ENCODE results near the gene MFAP4. TPM values are rescaled to one million over a fixed set of nuclear protein-coding genes. Genes with fewer than 3 reads are reported as not detected.
A peak's percentile ranks its signal among the peaks of the same experiment; 100 is the strongest.

The MFAP4 gene
- total RNA-seq, 1 donor: 3.6 TPM

DNA sequence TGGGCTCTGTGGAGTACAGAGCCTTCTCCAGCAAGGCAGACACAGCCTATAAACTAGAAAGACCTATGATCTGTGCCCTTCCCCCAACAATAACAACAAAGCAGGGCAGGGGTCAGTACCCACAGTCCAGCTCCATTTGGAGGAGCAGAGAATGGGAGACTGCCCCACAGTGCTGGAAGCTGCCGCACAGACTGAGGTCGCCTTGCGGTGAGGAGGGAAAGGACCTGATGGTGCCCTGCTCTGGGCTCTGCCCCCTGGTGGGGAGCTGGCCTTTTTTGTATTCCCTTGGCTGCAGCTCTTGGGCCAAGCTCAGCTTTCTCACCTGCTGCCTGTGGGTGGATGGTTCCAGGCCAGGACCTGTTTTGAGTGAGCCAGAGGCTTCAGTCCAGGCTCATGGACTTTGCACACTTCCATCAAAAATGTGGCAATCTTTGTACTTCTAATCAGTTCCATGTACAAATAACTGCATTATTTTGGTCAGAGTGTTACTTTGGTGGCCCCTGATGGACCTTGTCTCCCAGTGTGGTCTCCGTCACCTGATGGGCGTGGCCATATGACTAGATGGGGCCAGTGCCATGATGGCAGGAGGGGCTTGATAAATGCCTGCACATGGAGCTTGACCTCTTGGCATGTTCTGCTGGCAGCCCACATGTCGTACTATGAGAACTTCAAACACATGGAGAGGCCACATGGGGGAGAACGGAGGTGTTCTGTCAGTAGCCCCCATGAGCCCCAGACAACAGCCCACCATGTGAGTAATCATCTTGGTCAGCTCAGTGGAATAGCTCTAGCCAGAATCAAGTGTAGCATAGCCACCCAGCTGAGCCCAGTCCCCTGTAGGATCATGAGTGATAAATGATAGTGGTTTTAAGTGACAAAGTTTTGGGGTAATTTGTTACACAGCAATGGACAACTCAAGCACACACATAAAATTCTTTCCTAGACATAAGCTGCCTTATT lies 48.7 kb downstream of the MFAP4 start:
- Histone ChIP-seq H3K4me1 (ENCODE audit: insufficient read depth, low read length) (peaks cover 13% of the 10 kb centered on the region), H2AFZ (ENCODE audit: low read length) (no peak overlapping the region), H3K27ac (ENCODE audit: low read depth, low read length) (no peak overlapping the region), H3K4me2 (ENCODE audit: insufficient read depth, low read length) (no peak overlapping the region), H3K9me3 (ENCODE audit: low read depth, low read length) (no peaks in the 10 kb centered on the region), H3K36me3 (ENCODE audit: insufficient read depth, low read length) (peaks cover 23% of the 10 kb centered on the region), H3K79me2 (ENCODE audit: insufficient read depth, low read length) (no peaks in the 10 kb centered on the region), H4K20me1 (ENCODE audit: insufficient read depth, low read length) (no peaks in the 10 kb centered on the region), H3K27me3 (ENCODE audit: insufficient read depth, low read length) (no peaks in the 10 kb centered on the region), H3K4me3 (ENCODE audit: insufficient read depth, low read length) (no peak overlapping the region)
- peak; percentile 95 for DNase-seq (ENCODE audit: insufficient read length, low spot score, missing footprints)
- TF ChIP-seq CTCF (IDR thresholded peaks at IDR 0.05; ENCODE audit: extremely low read depth, low read depth, low read length): peak; percentile 57

DNA sequence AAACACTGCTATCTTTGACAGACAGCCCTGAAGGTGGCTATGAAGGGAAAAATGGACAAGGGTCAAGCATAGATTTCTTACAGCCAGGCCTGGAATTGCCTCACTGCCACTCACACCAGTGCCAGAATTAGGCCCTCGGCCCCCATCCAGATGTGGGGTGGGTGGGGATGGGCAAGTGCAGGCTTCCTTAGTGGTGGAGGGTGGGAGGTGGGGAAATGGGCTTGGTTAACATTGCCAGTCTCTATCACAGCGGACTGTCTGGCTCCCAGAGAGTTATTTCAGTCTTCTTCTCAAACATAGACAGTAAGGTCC lies 49.3 kb downstream of the MFAP4 start:
- Histone ChIP-seq H3K79me2 (ENCODE audit: insufficient read depth, low read length) (no peaks in the 10 kb centered on the region), H2AFZ (ENCODE audit: low read length) (no peak overlapping the region), H3K36me3 (ENCODE audit: insufficient read depth, low read length) (peaks cover 23% of the 10 kb centered on the region), H3K4me1 (ENCODE audit: insufficient read depth, low read length) (peaks cover 13% of the 10 kb centered on the region), H3K27ac (ENCODE audit: low read depth, low read length) (no peak overlapping the region), H3K9me3 (ENCODE audit: low read depth, low read length) (no peaks in the 10 kb centered on the region), H3K27me3 (ENCODE audit: insufficient read depth, low read length) (no peaks in the 10 kb centered on the region), H4K20me1 (ENCODE audit: insufficient read depth, low read length) (no peaks in the 10 kb centered on the region), H3K4me2 (ENCODE audit: insufficient read depth, low read length) (no peak overlapping the region), H3K4me3 (ENCODE audit: insufficient read depth, low read length) (no peak overlapping the region)
- no peak for DNase-seq (ENCODE audit: insufficient read length, low spot score, missing footprints)
- TF ChIP-seq CTCF (IDR thresholded peaks at IDR 0.05; ENCODE audit: extremely low read depth, low read depth, low read length): no peak

- Histone ChIP-seq H3K9me3 (ENCODE audit: low read depth, low read length) (no peaks in the 10 kb centered on the region), H3K4me1 (ENCODE audit: insufficient read depth, low read length) (peaks cover 9% of the 10 kb centered on the region), H3K27me3 (ENCODE audit: insufficient read depth, low read length) (no peaks in the 10 kb centered on the region), H2AFZ (ENCODE audit: low read length) (no peak overlapping the region), H3K36me3 (ENCODE audit: insufficient read depth, low read length) (peaks cover 23% of the 10 kb centered on the region), H4K20me1 (ENCODE audit: insufficient read depth, low read length) (no peaks in the 10 kb centered on the region), H3K79me2 (ENCODE audit: insufficient read depth, low read length) (no peaks in the 10 kb centered on the region), H3K27ac (ENCODE audit: low read depth, low read length) (no peak overlapping the region), H3K4me3 (ENCODE audit: insufficient read depth, low read length) (no peak overlapping the region), H3K4me2 (ENCODE audit: insufficient read depth, low read length) (no peak overlapping the region)
- peak; percentile 41 for DNase-seq (ENCODE audit: insufficient read length, low spot score, missing footprints)
- TF ChIP-seq CTCF (IDR thresholded peaks at IDR 0.05; ENCODE audit: extremely low read depth, low read depth, low read length): no peak
These were observed 49.9 kb downstream of the MFAP4 start for GRCh38 chr17:19336938-19337711.
